IPS-NIHi7 (cell line): ENCODE measurements around the gene MYL11.

Experiments
- DNase-seq: peaks from one replicate; pipeline ENCODE4 v3.0.0; 2012; ENCODE audit warnings: mixed read lengths; ENCODE audit errors: extremely low spot score

MYL11 gene

GRCh38 chr16:30354423-30355143 is 20.0 kb upstream of the MYL11 start:
- DNase-seq, result peak; percentile 48

- DNase-seq, result peak; percentile 92
Observed at GRCh38 chr16:30355144-30355953, 19.3 kb upstream of the MYL11 start, which contains the start of gene CD2BP2. CD2BP2 (minus strand) TSS chr16:30355308; CDS start chr16:30354681, 627 bp downstream.

GRCh38 chr16:30355954-30356308 is 18.7 kb upstream of the MYL11 start:
- no peak for DNase-seq

GRCh38 chr16:30356401-30357084 is 18.1 kb upstream of the MYL11 start:
- no peak for DNase-seq

GRCh38 chr16:30357085-30357714 is 17.4 kb upstream of the MYL11 start:
- DNase-seq, result no peak

GRCh38 chr16:30357715-30358576 is 16.7 kb upstream of the MYL11 start:
- DNase-seq, result no peak

- DNase-seq, result no peak
Observed at GRCh38 chr16:30358577-30358936, 16.0 kb upstream of the MYL11 start.

- no peak for DNase-seq
Observed at GRCh38 chr16:30358990-30359870, 15.4 kb upstream of the MYL11 start.

- DNase-seq, result no peak
Observed at GRCh38 chr16:30359871-30360170, 14.8 kb upstream of the MYL11 start.

GRCh38 chr16:30361180-30361579 is 13.4 kb upstream of the MYL11 start:
- no peak for DNase-seq

GRCh38 chr16:30365200-30365599 is 9.4 kb upstream of the MYL11 start:
- no peak for DNase-seq

- DNase-seq, result no peak
Observed at GRCh38 chr16:30366511-30366910, 8.1 kb upstream of the MYL11 start.

- no peak for DNase-seq
Observed at GRCh38 chr16:30367349-30368009, 7.1 kb upstream of the MYL11 start.

GRCh38 chr16:30368122-30368791 is 6.3 kb upstream of the MYL11 start:
- no peak for DNase-seq

- DNase-seq, result no peak
Observed at GRCh38 chr16:30368792-30369090, 5.9 kb upstream of the MYL11 start.

GRCh38 chr16:30369091-30369937 is 5.3 kb upstream of the MYL11 start:
- no peak for DNase-seq

GRCh38 chr16:30369938-30370455 is 4.6 kb upstream of the MYL11 start:
- DNase-seq, result no peak
